ENCODE results near the gene PAFAH1B2. TPM values are rescaled to one million over a fixed set of nuclear protein-coding genes. Genes with fewer than 3 reads are reported as not detected.

The PAFAH1B2 gene
- total and polyA plus RNA-seq, 2 experiments from 2014 or later: 87.5 to 148 TPM

DNA sequence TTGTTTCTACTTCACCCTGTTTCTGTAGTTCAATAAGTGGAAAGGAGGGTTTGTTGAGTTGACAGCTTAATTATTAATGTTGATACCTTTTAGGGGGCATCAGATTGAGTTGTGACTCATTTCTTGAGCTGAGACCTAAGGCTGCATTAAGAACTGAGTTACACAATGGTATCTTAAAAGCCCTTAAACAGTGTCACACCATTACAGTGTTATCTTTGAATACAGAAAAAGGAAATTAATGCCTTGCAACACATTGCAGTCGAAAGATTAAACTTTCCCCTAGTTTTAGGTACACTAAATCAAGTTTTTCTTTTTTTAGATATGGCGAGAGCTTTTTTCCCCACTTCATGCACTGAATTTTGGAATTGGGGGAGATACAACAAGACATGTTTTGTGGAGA is 16.7 kb downstream of the PAFAH1B2 start:
- no peak overlapping the region for H3K4me2 ChIP-seq
- DNase-seq (ENCODE audit: low spot score): no peak
- H4K20me1 ChIP-seq (replicated peaks; ENCODE audit: insufficient read depth): peaks cover 52% of the 10 kb centered on the region
- peaks cover 64% of the 10 kb centered on the region for H3K36me3 ChIP-seq (ENCODE audit: insufficient read depth)
- H3F3A ChIP-seq (replicated peaks; ENCODE audit: low read depth): peaks cover 8% of the 10 kb centered on the region; the same call in 1 of the 2 replicates
- TF ChIP-seq POLR2AphosphoS5 (IDR thresholded peaks at IDR 0.05; ENCODE audit: low read depth): no peak
- TF ChIP-seq EZH2 (IDR thresholded peaks at IDR 0.05; ENCODE audit: low read depth, unreplicated experiment): no peak
- TF ChIP-seq, protein P1, sequence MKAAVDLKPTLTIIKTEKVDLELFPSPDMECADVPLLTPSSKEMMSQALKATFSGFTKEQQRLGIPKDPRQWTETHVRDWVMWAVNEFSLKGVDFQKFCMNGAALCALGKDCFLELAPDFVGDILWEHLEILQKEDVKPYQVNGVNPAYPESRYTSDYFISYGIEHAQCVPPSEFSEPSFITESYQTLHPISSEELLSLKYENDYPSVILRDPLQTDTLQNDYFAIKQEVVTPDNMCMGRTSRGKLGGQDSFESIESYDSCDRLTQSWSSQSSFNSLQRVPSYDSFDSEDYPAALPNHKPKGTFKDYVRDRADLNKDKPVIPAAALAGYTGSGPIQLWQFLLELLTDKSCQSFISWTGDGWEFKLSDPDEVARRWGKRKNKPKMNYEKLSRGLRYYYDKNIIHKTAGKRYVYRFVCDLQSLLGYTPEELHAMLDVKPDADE (IDR thresholded peaks at IDR 0.05): no peak
- Mint-ChIP-seq H3K27ac (no peak overlapping the region), H3K36me3 (ENCODE audit: low read depth) (peaks cover 77% of the 10 kb centered on the region), H3K9me3 (no peaks in the 10 kb centered on the region; the same call in 2 of the 3 replicates), H3K27me3 (ENCODE audit: insufficient read depth, low read depth, poor library complexity) (no peaks in the 10 kb centered on the region), H3K4me3 (no peak overlapping the region), H3K4me1 (no peaks in the 10 kb centered on the region)
- no peak for ATAC-seq
- peaks cover 73% of the 10 kb centered on the region for H3K79me2 ChIP-seq (replicated peaks; ENCODE audit: insufficient read depth)
- H3K27me3 ChIP-seq (ENCODE audit: insufficient read depth): no peaks in the 10 kb centered on the region
- H3K4me1 ChIP-seq (ENCODE audit: insufficient read depth): no peaks in the 10 kb centered on the region
- H3K27ac ChIP-seq (ENCODE audit: low read depth): no peak overlapping the region; the same call in 1 of the 2 replicates
- no peak overlapping the region for H3K4me3 ChIP-seq
- no peak overlapping the region for H2AFZ ChIP-seq
- H3K9me2 ChIP-seq (ENCODE audit: insufficient read depth): no peaks in the 10 kb centered on the region

DNA sequence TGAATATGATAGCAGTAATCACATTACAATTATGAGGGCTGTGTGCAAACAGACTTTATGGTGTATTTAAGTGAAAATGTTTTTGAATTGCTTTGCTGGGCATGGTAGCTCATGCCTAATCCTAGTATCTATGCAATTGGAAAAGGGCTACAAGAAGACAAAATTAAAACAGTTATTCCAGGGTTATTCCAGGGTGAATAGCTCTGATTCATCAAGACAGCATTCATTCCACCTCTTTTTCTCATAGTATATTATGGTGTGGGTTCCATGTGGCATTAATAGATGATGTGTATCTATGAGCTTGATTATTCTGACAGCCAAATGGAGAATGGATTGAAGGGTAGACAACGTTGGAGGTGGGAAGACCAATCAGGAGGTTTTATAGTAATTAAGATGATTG is 22.4 kb downstream of the PAFAH1B2 start:
- Mint-ChIP-seq H3K9me3 (no peaks in the 10 kb centered on the region), H3K27ac (no peak overlapping the region), H3K36me3 (ENCODE audit: low read depth) (peaks cover 81% of the 10 kb centered on the region), H3K4me1 (peaks cover 6% of the 10 kb centered on the region; the same call in 2 of the 3 replicates), H3K4me3 (no peak overlapping the region), H3K27me3 (ENCODE audit: insufficient read depth, low read depth, poor library complexity) (no peaks in the 10 kb centered on the region)
- H3K9me2 ChIP-seq (ENCODE audit: insufficient read depth): no peaks in the 10 kb centered on the region
- H3K36me3 ChIP-seq (ENCODE audit: insufficient read depth): peaks cover 65% of the 10 kb centered on the region
- no peak overlapping the region for H3K27ac ChIP-seq (ENCODE audit: low read depth)
- no peak for DNase-seq (ENCODE audit: low spot score)
- H3K4me1 ChIP-seq (ENCODE audit: insufficient read depth): no peaks in the 10 kb centered on the region
- no peaks in the 10 kb centered on the region for H3K27me3 ChIP-seq (ENCODE audit: insufficient read depth)
- H3K4me2 ChIP-seq: no peak overlapping the region
- ATAC-seq: no peak
- H4K20me1 ChIP-seq (replicated peaks; ENCODE audit: insufficient read depth): peaks cover 49% of the 10 kb centered on the region
- no peak overlapping the region for H2AFZ ChIP-seq
- no peak overlapping the region for H3K4me3 ChIP-seq
- H3F3A ChIP-seq (replicated peaks; ENCODE audit: low read depth): peaks cover 3% of the 10 kb centered on the region; the same call in 1 of the 2 replicates
- H3K79me2 ChIP-seq (replicated peaks; ENCODE audit: insufficient read depth): peaks cover 26% of the 10 kb centered on the region
- TF ChIP-seq CREB1 (CRISPR knock-in tag; IDR thresholded peaks at IDR 0.05; ENCODE audit: low read depth): no peak
- no peak for TF ChIP-seq JUNB (IDR thresholded peaks at IDR 0.05; ENCODE audit: unreplicated experiment)
- no peak for TF ChIP-seq ZNF331 (CRISPR knock-in tag; IDR thresholded peaks at IDR 0.05; ENCODE audit: low read depth)
- TF ChIP-seq ZNF114 (CRISPR knock-in tag; IDR thresholded peaks at IDR 0.05): no peak
- TF ChIP-seq EZH2phosphoT487 (IDR thresholded peaks at IDR 0.05; ENCODE audit: unreplicated experiment): no peak
- TF ChIP-seq, protein P2, sequence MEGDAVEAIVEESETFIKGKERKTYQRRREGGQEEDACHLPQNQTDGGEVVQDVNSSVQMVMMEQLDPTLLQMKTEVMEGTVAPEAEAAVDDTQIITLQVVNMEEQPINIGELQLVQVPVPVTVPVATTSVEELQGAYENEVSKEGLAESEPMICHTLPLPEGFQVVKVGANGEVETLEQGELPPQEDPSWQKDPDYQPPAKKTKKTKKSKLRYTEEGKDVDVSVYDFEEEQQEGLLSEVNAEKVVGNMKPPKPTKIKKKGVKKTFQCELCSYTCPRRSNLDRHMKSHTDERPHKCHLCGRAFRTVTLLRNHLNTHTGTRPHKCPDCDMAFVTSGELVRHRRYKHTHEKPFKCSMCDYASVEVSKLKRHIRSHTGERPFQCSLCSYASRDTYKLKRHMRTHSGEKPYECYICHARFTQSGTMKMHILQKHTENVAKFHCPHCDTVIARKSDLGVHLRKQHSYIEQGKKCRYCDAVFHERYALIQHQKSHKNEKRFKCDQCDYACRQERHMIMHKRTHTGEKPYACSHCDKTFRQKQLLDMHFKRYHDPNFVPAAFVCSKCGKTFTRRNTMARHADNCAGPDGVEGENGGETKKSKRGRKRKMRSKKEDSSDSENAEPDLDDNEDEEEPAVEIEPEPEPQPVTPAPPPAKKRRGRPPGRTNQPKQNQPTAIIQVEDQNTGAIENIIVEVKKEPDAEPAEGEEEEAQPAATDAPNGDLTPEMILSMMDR (conservative IDR thresholded peaks at IDR 0.05; ENCODE audit: low read depth in 2 of 2): no peak
- TF ChIP-seq, protein P3, sequence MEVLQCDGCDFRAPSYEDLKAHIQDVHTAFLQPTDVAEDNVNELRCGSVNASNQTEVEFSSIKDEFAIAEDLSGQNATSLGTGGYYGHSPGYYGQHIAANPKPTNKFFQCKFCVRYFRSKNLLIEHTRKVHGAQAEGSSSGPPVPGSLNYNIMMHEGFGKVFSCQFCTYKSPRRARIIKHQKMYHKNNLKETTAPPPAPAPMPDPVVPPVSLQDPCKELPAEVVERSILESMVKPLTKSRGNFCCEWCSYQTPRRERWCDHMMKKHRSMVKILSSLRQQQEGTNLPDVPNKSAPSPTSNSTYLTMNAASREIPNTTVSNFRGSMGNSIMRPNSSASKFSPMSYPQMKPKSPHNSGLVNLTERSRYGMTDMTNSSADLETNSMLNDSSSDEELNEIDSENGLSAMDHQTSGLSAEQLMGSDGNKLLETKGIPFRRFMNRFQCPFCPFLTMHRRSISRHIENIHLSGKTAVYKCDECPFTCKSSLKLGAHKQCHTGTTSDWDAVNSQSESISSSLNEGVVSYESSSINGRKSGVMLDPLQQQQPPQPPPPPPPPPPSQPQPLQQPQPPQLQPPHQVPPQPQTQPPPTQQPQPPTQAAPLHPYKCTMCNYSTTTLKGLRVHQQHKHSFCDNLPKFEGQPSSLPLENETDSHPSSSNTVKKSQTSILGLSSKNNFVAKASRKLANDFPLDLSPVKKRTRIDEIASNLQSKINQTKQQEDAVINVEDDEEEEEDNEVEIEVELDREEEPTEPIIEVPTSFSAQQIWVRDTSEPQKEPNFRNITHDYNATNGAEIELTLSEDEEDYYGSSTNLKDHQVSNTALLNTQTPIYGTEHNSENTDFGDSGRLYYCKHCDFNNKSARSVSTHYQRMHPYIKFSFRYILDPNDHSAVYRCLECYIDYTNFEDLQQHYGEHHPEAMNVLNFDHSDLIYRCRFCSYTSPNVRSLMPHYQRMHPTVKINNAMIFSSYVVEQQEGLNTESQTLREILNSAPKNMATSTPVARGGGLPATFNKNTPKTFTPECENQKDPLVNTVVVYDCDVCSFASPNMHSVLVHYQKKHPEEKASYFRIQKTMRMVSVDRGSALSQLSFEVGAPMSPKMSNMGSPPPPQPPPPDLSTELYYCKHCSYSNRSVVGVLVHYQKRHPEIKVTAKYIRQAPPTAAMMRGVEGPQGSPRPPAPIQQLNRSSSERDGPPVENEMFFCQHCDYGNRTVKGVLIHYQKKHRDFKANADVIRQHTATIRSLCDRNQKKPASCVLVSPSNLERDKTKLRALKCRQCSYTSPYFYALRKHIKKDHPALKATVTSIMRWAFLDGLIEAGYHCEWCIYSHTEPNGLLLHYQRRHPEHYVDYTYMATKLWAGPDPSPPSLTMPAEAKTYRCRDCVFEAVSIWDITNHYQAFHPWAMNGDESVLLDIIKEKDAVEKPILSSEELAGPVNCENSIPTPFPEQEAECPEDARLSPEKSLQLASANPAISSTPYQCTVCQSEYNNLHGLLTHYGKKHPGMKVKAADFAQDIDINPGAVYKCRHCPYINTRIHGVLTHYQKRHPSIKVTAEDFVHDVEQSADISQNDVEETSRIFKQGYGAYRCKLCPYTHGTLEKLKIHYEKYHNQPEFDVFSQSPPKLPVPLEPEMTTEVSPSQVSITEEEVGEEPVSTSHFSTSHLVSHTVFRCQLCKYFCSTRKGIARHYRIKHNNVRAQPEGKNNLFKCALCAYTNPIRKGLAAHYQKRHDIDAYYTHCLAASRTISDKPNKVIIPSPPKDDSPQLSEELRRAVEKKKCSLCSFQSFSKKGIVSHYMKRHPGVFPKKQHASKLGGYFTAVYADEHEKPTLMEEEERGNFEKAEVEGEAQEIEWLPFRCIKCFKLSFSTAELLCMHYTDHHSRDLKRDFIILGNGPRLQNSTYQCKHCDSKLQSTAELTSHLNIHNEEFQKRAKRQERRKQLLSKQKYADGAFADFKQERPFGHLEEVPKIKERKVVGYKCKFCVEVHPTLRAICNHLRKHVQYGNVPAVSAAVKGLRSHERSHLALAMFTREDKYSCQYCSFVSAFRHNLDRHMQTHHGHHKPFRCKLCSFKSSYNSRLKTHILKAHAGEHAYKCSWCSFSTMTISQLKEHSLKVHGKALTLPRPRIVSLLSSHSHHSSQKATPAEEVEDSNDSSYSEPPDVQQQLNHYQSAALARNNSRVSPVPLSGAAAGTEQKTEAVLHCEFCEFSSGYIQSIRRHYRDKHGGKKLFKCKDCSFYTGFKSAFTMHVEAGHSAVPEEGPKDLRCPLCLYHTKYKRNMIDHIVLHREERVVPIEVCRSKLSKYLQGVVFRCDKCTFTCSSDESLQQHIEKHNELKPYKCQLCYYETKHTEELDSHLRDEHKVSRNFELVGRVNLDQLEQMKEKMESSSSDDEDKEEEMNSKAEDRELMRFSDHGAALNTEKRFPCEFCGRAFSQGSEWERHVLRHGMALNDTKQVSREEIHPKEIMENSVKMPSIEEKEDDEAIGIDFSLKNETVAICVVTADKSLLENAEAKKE (CRISPR knock-in tag; IDR thresholded peaks at IDR 0.05): no peak

Data from GM23338 (cell line).